ENCODE data around the gene APCDD1L.
"Not testable (repeated sequence)": the region's sequence is repeated elsewhere in the genome, so short reads cannot be mapped to it uniquely, and the experiment has no call there.

APCDD1L gene

DNA sequence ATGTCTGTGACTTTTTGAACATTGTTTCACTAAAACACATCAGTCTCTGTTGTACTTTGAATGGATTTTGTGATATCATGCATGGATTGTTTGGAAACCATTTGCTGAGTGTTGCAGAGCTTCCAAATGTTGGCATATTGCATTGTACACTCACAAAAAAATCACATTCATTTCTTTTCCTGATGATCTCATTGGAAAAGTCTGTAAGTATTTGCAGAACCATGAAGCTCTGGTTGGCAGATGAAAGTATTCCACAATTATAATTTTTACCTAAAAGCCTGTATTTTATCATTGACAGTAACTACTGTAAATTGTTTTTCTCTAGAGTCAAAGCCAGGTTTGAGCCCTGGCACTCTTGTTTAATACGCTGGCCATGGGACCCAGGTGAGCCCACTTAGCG, 84.1 kb downstream of the APCDD1L start:
- peaks cover 4% of the 10 kb centered on the region; the same call in 1 of the 2 replicates for H3K36me3 ChIP-seq (ENCODE audit: insufficient read depth, low read length)
- no peak overlapping the region for H3K9ac ChIP-seq (ENCODE audit: low read depth, low read length)
- H3K9me3 ChIP-seq (ENCODE audit: control insufficient read depth, insufficient read depth, low read length) = no peaks in the 10 kb centered on the region
- H3K4me1 ChIP-seq (ENCODE audit: insufficient read depth, low read length) = peaks cover 14% of the 10 kb centered on the region

DNA sequence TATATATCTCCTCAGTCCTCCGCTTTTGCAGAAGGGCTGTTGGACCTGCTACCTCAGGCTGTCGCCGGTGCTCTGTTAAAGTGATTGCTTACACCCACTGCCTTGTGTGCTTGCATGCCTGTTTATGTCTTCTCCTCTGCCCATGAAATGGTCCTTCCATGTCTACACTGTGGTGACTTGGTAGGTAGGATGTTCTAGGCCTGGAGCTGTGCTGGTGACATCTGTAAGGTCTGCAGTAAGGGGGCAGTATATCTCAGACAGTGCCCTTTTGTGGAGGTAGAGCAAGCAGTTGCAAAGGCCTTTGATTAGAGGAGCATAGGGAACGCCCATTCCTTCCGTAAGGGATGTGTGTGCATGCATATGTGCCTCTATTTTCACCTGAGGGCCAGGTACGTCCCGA, 85.9 kb downstream of the APCDD1L start:
- peaks cover 4% of the 10 kb centered on the region; the same call in 1 of the 2 replicates for H3K36me3 ChIP-seq (ENCODE audit: insufficient read depth, low read length)
- peaks cover 4% of the 10 kb centered on the region; the same call in 1 of the 2 replicates for H3K4me1 ChIP-seq (ENCODE audit: insufficient read depth, low read length)
- no peak overlapping the region for H3K9ac ChIP-seq (ENCODE audit: low read depth, low read length)
- no peaks in the 10 kb centered on the region for H3K9me3 ChIP-seq (ENCODE audit: control insufficient read depth, insufficient read depth, low read length)

- peaks cover 4% of the 10 kb centered on the region; the same call in 1 of the 2 replicates for H3K36me3 ChIP-seq (ENCODE audit: insufficient read depth, low read length)
- H3K9me3 ChIP-seq (ENCODE audit: control insufficient read depth, insufficient read depth, low read length) = no peaks in the 10 kb centered on the region
Measured at GRCh38 chr20:58428364-58428763, 86.8 kb downstream of the APCDD1L start.

DNA sequence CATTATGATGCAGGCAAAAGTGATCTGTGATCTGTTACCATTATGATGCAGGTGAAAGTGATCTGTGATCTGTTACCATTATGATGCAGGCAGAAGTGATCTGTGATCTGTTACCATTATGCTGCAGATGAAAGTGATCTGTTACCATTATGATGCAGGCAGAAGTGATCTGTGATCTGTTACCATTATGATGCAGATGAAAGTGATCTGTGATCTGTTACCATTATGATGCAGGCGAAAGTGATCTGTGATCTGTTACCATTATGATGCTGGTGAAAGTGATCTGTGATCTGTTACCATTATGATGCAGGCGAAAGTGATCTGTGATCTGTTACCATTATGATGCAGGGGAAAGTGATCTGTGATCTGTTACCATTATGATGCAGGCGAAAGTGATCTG, 87.6 kb downstream of the APCDD1L start:
- not testable (repeated sequence) for H3K36me3 ChIP-seq (ENCODE audit: insufficient read depth, low read length); H3K4me1 ChIP-seq (ENCODE audit: insufficient read depth, low read length); H3K9me3 ChIP-seq (ENCODE audit: control insufficient read depth, insufficient read depth, low read length); H3K9ac ChIP-seq (ENCODE audit: low read depth, low read length)

More at GRCh38 chr20:58428364-58428763, 86.8 kb downstream of the APCDD1L start:
- Histone ChIP-seq H3K4me1 (ENCODE audit: insufficient read depth, low read length) (no peaks in the 10 kb centered on the region; the same call in 1 of the 2 replicates), H3K9ac (ENCODE audit: low read depth, low read length) (no peak overlapping the region)

GRCh38 chr20:58424218-58424969, 90.8 kb downstream of the APCDD1L start:
- no peaks in the 10 kb centered on the region for H3K9me3 ChIP-seq (ENCODE audit: control insufficient read depth, insufficient read depth, low read length)
- no peak overlapping the region for H3K9ac ChIP-seq (ENCODE audit: low read depth, low read length)
- H3K4me1 ChIP-seq (ENCODE audit: insufficient read depth, low read length) = peaks cover 8% of the 10 kb centered on the region; the same call in 1 of the 2 replicates
- peaks cover 5% of the 10 kb centered on the region for H3K36me3 ChIP-seq (ENCODE audit: insufficient read depth, low read length)

- Histone ChIP-seq H3K36me3 (ENCODE audit: insufficient read depth, low read length) (peaks cover 2% of the 10 kb centered on the region), H3K4me1 (ENCODE audit: insufficient read depth, low read length) (peaks cover 19% of the 10 kb centered on the region; the same call in 1 of the 2 replicates), H3K9me3 (ENCODE audit: control insufficient read depth, insufficient read depth, low read length) (no peaks in the 10 kb centered on the region), H3K9ac (ENCODE audit: low read depth, low read length) (no peak overlapping the region)
Measured at GRCh38 chr20:58421497-58421850, 93.7 kb downstream of the APCDD1L start.

GRCh38 chr20:58420798-58421496, 94.3 kb downstream of the APCDD1L start:
- H3K9me3 ChIP-seq (ENCODE audit: control insufficient read depth, insufficient read depth, low read length) = no peaks in the 10 kb centered on the region
- peaks cover 2% of the 10 kb centered on the region for H3K36me3 ChIP-seq (ENCODE audit: insufficient read depth, low read length)
- H3K4me1 ChIP-seq (ENCODE audit: insufficient read depth, low read length) = peaks cover 23% of the 10 kb centered on the region; the same call in 1 of the 2 replicates
- no peak overlapping the region for H3K9ac ChIP-seq (ENCODE audit: low read depth, low read length)

GRCh38 chr20:58418949-58419748, 96.0 kb downstream of the APCDD1L start:
- peaks cover 4% of the 10 kb centered on the region; the same call in 1 of the 2 replicates for H3K9me3 ChIP-seq (ENCODE audit: control insufficient read depth, insufficient read depth, low read length)
- peaks cover 2% of the 10 kb centered on the region for H3K36me3 ChIP-seq (ENCODE audit: insufficient read depth, low read length)
- no peak overlapping the region for H3K9ac ChIP-seq (ENCODE audit: low read depth, low read length)
- H3K4me1 ChIP-seq (ENCODE audit: insufficient read depth, low read length) = peaks cover 23% of the 10 kb centered on the region; the same call in 1 of the 2 replicates

GRCh38 chr20:58417438-58417837, 97.8 kb downstream of the APCDD1L start:
- H3K4me1 ChIP-seq (ENCODE audit: insufficient read depth, low read length) = peaks cover 20% of the 10 kb centered on the region; the same call in 1 of the 2 replicates
- no peaks in the 10 kb centered on the region; the same call in none of the 2 replicates for H3K36me3 ChIP-seq (ENCODE audit: insufficient read depth, low read length)
- H3K9me3 ChIP-seq (ENCODE audit: control insufficient read depth, insufficient read depth, low read length) = peaks cover 4% of the 10 kb centered on the region; the same call in 1 of the 2 replicates
- no peak overlapping the region for H3K9ac ChIP-seq (ENCODE audit: low read depth, low read length)

DNA sequence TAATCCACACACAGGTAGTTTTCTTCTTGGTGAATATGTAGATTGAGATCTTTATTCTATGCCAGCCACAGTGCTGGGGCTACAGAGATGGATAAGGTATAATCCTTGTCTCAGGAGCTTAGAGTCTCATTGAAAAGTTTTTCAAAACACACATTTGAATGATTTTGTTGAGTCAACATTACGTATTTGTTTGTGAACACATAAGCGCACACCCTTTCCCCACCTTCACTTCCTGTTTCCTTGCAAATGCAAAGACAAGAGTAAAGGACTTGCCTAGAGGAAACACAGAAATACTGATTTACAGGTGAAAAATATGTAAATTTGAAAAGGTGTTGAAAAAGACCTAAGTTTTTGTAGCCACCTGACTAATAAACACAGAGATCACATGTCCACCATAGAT, 98.4 kb downstream of the APCDD1L start:
- H3K9me3 ChIP-seq (ENCODE audit: control insufficient read depth, insufficient read depth, low read length) = peaks cover 4% of the 10 kb centered on the region; the same call in 1 of the 2 replicates
- H3K4me1 ChIP-seq (ENCODE audit: insufficient read depth, low read length) = peaks cover 17% of the 10 kb centered on the region; the same call in 1 of the 2 replicates
- H3K9ac ChIP-seq (ENCODE audit: low read depth, low read length) = no peak overlapping the region
- H3K36me3 ChIP-seq (ENCODE audit: insufficient read depth, low read length) = no peaks in the 10 kb centered on the region; the same call in none of the 2 replicates

DNA sequence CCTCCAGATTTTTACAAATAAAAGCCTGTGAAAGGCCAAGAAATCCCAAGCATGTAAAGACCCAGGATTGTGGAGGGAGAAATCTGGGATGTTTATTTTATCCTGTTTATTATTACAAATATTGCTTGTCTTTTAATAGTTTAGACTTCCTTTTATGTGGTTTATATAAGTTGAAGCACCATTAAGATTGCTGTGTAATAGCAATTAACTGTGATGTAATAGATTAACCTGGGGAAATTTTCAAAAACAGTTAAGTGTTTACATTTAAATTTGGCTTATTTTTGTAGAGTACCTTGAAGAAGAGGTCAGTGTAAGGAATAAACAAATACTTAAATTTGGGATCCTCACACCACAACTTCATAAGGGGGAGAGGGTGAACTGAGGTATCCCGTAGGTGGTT, 99.1 kb downstream of the APCDD1L start:
- Histone ChIP-seq H3K9ac (ENCODE audit: low read depth, low read length) (no peak overlapping the region), H3K36me3 (ENCODE audit: insufficient read depth, low read length) (no peaks in the 10 kb centered on the region; the same call in none of the 2 replicates), H3K9me3 (ENCODE audit: control insufficient read depth, insufficient read depth, low read length) (peaks cover 4% of the 10 kb centered on the region; the same call in 1 of the 2 replicates), H3K4me1 (ENCODE audit: insufficient read depth, low read length) (peaks cover 14% of the 10 kb centered on the region; the same call in 1 of the 2 replicates)

DNA sequence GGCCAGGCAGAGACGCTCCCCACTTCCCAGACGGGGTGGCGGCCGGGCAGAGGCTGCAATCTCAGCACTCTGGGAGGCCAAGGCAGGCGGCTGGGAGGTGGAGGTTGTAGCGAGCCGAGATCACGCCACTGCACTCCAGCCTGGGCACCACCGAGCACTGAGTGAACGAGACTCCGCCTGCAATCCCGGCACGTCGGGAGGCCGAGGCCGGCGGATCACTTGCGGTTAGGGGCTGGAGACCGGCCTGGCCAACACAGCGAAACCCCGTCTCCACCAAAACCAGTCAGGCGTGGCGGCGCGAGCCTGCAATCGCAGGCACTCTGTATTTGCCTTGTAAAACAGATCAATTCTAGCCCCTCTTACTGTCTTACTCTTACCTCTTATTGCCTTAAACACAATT, 100.4 kb downstream of the APCDD1L start:
- H3K9me3 ChIP-seq (ENCODE audit: control insufficient read depth, insufficient read depth, low read length); H3K36me3 ChIP-seq (ENCODE audit: insufficient read depth, low read length); H3K9ac ChIP-seq (ENCODE audit: low read depth, low read length): not testable (repeated sequence)
- peaks cover 14% of the 10 kb centered on the region; the same call in 1 of the 2 replicates for H3K4me1 ChIP-seq (ENCODE audit: insufficient read depth, low read length)

GRCh38 chr20:58414216-58414615, 101.0 kb downstream of the APCDD1L start:
- H3K9ac ChIP-seq (ENCODE audit: low read depth, low read length); H3K36me3 ChIP-seq (ENCODE audit: insufficient read depth, low read length); H3K9me3 ChIP-seq (ENCODE audit: control insufficient read depth, insufficient read depth, low read length): not testable (repeated sequence)
- H3K4me1 ChIP-seq (ENCODE audit: insufficient read depth, low read length) = peaks cover 18% of the 10 kb centered on the region; the same call in 1 of the 2 replicates
